Measurements from ENCODE around the gene PIGU.

PIGU gene

DNA sequence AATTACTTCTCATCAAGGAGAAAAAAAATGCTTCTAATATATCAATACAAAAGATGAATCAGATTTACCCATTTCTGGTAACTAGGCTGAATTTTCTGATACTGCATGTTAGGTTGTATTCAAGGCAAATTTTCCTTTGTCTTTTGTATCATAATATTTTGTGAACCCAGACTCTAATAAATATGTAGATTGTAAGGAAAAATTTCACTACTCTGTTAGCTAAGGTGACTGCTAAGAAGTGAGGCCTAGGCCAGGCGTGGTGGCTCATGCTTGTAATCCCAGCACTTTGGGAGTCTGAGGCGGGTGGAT is 40.0 kb upstream of the PIGU start:
- TF ChIP-seq TAF1 (IDR thresholded peaks at IDR 0.05; ENCODE audit: borderline replicate concordance, insufficient read depth, low read length) (no peak), POLR2AphosphoS5 (IDR thresholded peaks at IDR 0.05; ENCODE audit: low read depth, low read length) (no peak), FOXP2 (optimal IDR thresholded peaks at IDR 0.05; ENCODE audit: borderline replicate concordance, extremely low read depth, extremely low read length, insufficient read depth) (no peak), SIN3A (IDR thresholded peaks at IDR 0.05; ENCODE audit: borderline replicate concordance, insufficient read depth, low read length) (no peak)
- TF ChIP-seq, protein P1, sequence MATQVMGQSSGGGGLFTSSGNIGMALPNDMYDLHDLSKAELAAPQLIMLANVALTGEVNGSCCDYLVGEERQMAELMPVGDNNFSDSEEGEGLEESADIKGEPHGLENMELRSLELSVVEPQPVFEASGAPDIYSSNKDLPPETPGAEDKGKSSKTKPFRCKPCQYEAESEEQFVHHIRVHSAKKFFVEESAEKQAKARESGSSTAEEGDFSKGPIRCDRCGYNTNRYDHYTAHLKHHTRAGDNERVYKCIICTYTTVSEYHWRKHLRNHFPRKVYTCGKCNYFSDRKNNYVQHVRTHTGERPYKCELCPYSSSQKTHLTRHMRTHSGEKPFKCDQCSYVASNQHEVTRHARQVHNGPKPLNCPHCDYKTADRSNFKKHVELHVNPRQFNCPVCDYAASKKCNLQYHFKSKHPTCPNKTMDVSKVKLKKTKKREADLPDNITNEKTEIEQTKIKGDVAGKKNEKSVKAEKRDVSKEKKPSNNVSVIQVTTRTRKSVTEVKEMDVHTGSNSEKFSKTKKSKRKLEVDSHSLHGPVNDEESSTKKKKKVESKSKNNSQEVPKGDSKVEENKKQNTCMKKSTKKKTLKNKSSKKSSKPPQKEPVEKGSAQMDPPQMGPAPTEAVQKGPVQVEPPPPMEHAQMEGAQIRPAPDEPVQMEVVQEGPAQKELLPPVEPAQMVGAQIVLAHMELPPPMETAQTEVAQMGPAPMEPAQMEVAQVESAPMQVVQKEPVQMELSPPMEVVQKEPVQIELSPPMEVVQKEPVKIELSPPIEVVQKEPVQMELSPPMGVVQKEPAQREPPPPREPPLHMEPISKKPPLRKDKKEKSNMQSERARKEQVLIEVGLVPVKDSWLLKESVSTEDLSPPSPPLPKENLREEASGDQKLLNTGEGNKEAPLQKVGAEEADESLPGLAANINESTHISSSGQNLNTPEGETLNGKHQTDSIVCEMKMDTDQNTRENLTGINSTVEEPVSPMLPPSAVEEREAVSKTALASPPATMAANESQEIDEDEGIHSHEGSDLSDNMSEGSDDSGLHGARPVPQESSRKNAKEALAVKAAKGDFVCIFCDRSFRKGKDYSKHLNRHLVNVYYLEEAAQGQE (IDR thresholded peaks at IDR 0.05; ENCODE audit: insufficient read depth in 1 of 2, low read depth in 2 of 2, low read length in 2 of 2) = no peak

DNA sequence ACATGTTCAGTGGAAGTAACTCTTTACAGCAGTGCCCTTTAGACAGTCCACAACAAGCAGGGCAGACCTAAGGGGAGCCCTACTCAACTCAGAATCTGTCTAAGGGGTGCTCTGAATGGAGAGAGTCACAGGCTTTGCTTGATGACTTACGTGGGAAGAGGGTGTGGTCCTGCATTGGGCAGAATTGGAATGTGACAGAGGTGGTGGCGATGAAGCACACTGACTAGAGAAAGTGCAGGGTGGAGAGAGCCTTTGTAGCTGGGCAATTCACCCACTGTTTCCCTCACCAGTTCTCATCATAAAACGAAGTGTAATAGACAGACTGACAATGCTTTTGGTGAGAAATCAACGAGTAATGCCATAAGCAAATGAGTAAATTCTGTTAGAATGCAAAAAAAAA is 38.5 kb upstream of the PIGU start:
- TF ChIP-seq FOXP2 (optimal IDR thresholded peaks at IDR 0.05; ENCODE audit: borderline replicate concordance, extremely low read depth, extremely low read length, insufficient read depth) (no peak), SIN3A (IDR thresholded peaks at IDR 0.05; ENCODE audit: borderline replicate concordance, insufficient read depth, low read length) (no peak), TAF1 (IDR thresholded peaks at IDR 0.05; ENCODE audit: borderline replicate concordance, insufficient read depth, low read length) (no peak), POLR2AphosphoS5 (IDR thresholded peaks at IDR 0.05; ENCODE audit: low read depth, low read length) (no peak)
- TF ChIP-seq, protein P1 (IDR thresholded peaks at IDR 0.05; ENCODE audit: insufficient read depth in 1 of 2, low read depth in 2 of 2, low read length in 2 of 2) = no peak

DNA sequence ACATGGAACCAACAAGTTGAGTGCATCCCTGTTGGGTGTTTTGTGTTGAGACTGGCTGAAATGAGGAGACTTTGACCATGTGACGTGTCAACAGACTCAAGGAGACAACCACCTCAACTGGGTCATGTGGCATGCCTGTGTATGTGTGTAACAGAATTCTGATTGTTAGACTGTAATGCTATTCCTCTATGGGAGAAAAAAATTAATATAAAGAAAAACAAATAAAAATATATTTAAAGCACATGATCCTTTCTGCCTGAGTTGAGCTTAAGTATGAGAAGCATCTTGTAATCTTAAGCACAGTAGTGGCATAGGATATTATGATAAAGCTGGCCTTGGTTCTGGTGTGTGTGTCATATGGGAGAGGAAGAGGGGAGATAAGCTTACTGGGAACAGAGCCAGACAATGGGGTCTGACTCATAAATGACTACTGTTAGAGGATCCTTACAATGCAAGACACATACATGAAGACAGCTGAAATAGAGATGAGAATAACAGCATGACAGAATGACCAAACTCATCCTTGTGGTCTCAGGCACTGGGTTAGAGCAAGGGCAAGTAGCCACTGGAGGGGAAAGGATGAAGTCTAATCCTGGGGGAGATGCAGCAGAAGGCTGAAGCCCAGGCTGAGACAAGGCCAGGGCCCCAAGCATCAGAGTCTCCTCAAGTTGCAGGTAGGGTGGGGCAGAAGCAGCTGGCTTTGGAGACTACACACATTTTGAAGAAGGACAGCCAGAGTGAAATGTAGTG is 36.5 kb upstream of the PIGU start:
- TF ChIP-seq TAF1 (IDR thresholded peaks at IDR 0.05; ENCODE audit: borderline replicate concordance, insufficient read depth, low read length) (no peak), FOXP2 (optimal IDR thresholded peaks at IDR 0.05; ENCODE audit: borderline replicate concordance, extremely low read depth, extremely low read length, insufficient read depth) (no peak), POLR2AphosphoS5 (IDR thresholded peaks at IDR 0.05; ENCODE audit: low read depth, low read length) (no peak), SIN3A (IDR thresholded peaks at IDR 0.05; ENCODE audit: borderline replicate concordance, insufficient read depth, low read length) (no peak)
- TF ChIP-seq, protein P1 (IDR thresholded peaks at IDR 0.05; ENCODE audit: insufficient read depth in 1 of 2, low read depth in 2 of 2, low read length in 2 of 2) = no peak

DNA sequence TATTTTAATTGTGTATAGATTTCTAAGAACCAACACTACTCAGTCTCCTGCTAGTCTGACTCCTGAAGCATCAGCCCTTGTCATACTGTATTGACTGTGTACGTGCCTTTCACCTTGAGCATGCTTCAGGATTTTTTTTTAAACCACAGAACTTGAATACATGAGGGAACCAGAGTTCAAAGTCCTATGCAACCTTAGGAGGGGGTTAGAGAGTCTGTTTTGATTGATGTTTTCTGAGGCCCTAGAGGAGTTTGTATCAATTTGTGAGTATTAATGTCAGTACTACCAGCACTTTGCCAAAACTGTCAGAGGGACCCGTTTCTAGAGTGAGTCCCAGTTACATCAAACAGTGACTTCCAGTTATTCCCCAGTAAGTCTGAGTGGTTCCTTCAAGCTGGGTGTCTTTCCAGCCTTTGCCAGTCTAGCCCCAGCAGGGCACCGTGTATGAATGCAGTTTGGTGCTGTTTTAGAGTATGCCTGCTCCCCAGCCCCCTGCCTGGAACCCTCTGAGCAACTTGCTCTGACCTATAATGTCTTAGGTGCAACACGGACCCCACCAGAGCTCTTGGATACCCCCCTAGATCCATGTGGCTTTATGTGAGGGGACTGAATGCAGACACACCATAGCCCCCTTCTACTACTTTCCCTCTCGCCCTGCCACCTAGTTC is 35.8 kb upstream of the PIGU start:
- TF ChIP-seq, protein P1 (IDR thresholded peaks at IDR 0.05; ENCODE audit: insufficient read depth in 1 of 2, low read depth in 2 of 2, low read length in 2 of 2) = no peak

All from PFSK-1 (cell line).